GM12865 (cell line): ENCODE data around the gene NBAS.

Experiments used
- DNase-seq: peaks from one replicate; pipeline ENCODE4 v3.0.0; 2010; ENCODE audit warnings: low read depth
- H3K4me3 ChIP-seq: 2 replicates; pipeline ENCODE4 v1.5.1; 2011; ENCODE audit warnings: mild to moderate bottlenecking, low read depth, low read length, control low read depth
- TF ChIP-seq, protein P1 (sequence below): IDR thresholded peaks from 2 replicates; pipeline ENCODE4 v1.5.1; 2011; ENCODE audit warnings: low read length, control low read depth, low read depth, inconsistent platforms; ENCODE audit not compliant: insufficient read depth; ENCODE audit errors: missing control alignments

Gene NBAS

DNA sequence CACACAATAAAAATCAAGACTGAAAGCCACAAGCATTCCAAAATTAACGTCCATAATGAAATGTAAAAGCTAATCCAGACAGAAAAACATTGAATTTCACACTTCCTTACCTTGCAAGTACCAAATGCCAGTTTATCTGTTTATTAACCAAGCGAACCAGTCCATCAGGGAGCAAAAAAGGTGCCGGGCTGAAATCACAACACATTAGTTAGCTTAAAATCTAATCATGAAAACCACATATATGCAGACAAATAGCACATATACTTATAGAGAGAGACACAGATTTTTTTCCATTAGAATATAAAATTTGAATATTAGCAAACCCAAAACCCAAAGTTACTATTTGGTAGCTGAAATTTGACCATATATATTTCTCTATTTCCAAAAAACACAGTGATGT is 7.2 kb downstream of the NBAS start:
- TF ChIP-seq, protein P1, sequence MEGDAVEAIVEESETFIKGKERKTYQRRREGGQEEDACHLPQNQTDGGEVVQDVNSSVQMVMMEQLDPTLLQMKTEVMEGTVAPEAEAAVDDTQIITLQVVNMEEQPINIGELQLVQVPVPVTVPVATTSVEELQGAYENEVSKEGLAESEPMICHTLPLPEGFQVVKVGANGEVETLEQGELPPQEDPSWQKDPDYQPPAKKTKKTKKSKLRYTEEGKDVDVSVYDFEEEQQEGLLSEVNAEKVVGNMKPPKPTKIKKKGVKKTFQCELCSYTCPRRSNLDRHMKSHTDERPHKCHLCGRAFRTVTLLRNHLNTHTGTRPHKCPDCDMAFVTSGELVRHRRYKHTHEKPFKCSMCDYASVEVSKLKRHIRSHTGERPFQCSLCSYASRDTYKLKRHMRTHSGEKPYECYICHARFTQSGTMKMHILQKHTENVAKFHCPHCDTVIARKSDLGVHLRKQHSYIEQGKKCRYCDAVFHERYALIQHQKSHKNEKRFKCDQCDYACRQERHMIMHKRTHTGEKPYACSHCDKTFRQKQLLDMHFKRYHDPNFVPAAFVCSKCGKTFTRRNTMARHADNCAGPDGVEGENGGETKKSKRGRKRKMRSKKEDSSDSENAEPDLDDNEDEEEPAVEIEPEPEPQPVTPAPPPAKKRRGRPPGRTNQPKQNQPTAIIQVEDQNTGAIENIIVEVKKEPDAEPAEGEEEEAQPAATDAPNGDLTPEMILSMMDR, result no peak
- DNase-seq, result no peak
- H3K4me3 ChIP-seq, result no peak overlapping the region

DNA sequence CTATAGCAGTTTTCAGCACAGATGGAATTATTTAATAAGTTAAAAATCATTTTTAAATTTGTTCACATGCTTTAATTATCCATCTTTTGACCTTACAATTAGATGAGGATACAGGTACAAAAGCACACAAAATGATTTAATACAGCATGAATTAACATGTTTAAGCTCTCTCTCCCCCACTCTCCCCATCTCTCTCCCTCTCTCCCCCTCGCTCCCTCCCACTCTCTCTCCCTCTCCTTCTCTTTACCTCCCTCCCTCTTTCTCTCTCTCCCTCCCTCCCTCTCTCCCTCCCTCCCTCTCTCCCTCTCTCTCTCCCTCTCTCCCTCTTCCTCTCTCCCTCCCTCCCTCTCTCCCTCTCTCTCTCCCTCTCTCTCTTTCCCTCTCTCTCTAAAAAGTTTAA is 7.6 kb downstream of the NBAS start:
- no peak for DNase-seq
- no peak overlapping the region for H3K4me3 ChIP-seq
- TF ChIP-seq, protein P1, result no peak

GRCh38 chr2:15548974-15549373 is 12.2 kb downstream of the NBAS start:
- TF ChIP-seq, protein P1, result no peak
- no peak for DNase-seq
- no peak overlapping the region for H3K4me3 ChIP-seq

DNA sequence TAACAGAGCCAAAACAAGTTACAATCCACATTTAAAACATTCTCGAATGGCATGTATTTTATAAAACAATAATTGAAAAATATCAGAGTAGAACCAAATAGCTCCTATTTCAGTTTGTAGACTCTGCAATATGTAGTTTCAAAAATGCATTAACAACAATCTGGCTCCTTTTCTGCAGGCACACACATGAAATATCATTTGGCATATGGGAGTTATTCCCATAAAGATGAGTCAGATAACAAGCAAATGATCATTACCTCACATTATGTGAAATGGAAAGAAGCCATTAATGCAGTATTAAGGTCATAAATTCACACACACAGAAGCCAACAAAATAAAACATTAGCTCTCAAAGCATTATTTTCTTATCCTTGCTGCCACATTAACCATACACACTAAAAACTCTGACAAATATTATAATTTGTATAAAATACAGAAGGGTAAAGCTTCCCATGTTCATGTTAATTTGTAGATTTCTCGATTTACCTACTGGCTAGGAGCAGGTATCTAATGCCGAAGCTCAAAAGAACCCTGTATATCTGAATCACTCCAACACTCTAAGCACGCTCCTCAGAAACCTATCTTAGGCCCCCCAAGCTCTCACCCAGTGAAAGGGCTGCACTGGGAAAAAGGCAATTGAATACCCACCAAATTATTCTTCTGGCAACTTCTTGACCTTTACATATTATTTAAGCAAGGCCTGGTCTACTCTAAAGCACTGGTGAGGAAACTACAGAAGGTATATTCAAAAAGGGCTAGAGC is 13.8 kb downstream of the NBAS start:
- no peak overlapping the region for H3K4me3 ChIP-seq
- DNase-seq, result no peak
- TF ChIP-seq, protein P1, result no peak

DNA sequence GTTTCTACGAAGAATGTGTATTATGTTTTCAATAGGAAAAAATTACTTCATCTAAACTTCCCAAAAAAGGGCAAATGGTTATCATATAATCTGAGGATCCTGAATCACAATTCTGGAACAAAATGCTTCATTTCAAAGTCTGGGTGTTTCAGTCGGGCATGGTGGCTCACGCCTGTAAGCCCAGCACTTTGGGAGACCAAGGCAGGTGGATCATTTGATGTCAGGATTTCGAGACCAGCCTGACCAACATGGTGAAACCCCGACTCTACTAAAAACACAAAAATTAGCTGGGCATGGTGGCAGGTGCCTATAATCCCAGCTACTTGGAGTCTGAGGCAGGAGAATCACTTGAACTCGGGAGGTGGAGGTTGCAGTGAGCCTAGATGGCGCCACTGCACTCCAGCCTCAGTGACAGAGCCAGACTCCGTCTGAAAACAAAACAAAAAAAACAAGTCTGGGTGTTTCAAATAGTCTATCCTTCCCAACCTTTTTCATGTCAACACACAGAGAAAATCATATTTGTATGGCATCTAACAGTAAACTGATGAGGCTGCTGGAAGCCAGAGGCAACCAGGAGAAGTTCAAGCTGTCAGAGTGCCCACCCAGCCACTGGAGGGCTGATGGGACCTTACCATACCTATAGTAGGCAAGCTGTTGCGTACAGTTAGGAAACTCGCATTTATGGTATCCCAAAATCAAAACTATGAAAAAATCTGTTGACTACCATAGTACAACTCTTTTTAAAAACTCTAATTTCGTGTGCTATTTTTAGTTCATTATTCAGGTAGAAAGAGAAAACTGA is 14.6 kb downstream of the NBAS start:
- H3K4me3 ChIP-seq, result no peak overlapping the region
- TF ChIP-seq, protein P1, result peak; percentile 10
- DNase-seq, result no peak

GRCh38 chr2:15544227-15544626 is 16.9 kb downstream of the NBAS start:
- DNase-seq, result no peak
- TF ChIP-seq, protein P1, result no peak
- no peak overlapping the region for H3K4me3 ChIP-seq
